ENCODE results near the gene WDFY4. TPM values are rescaled to one million over a fixed set of nuclear protein-coding genes. Genes with fewer than 3 reads are reported as not detected.

Gene WDFY4
- polyA plus RNA-seq, 1 donor (not counting 4 experiments of a cell fraction or from before 2014, with no cell fraction given): 0.04 TPM

- Histone ChIP-seq H4K20me1 (ENCODE audit: control insufficient read depth, extremely low read depth, insufficient read depth, low read length) (no peaks in the 10 kb centered on the region), H3K27ac (ENCODE audit: control insufficient read depth, insufficient read depth, low read length) (no peak overlapping the region), H3K4me2 (ENCODE audit: control insufficient read depth, extremely low read depth, insufficient read depth, low read depth, low read length) (no peak overlapping the region), H3K4me3 (ENCODE audit: control insufficient read depth in 2 of 3, extremely low read depth in 1 of 3, insufficient read depth in 2 of 3, low read depth in 1 of 3, low read length in 3 of 3) (no peak overlapping the region), H3K79me2 (ENCODE audit: control insufficient read depth, insufficient read depth, low read length) (no peaks in the 10 kb centered on the region), H3K9me3 (ENCODE audit: control insufficient read depth, low read depth, low read length) (no peaks in the 10 kb centered on the region), H3K9ac (ENCODE audit: control insufficient read depth, extremely low read depth, insufficient read depth, low read length) (no peak overlapping the region), H3K9me1 (ENCODE audit: control insufficient read depth, extremely low read depth, insufficient read depth, low read length) (no peaks in the 10 kb centered on the region), H2AFZ (ENCODE audit: control insufficient read depth, low read length) (no peak overlapping the region), H3K27me3 (ENCODE audit: control insufficient read depth, extremely low read depth, insufficient read depth, low read length) (peaks cover 4% of the 10 kb centered on the region), H3K4me1 (ENCODE audit: control insufficient read depth, extremely low read depth, insufficient read depth, low read length) (no peaks in the 10 kb centered on the region), H3K36me3 (ENCODE audit: control insufficient read depth in 2 of 2, extremely low read depth in 1 of 2, insufficient read depth in 2 of 2, low read length in 2 of 2) (no peaks in the 10 kb centered on the region)
- no peak for TF ChIP-seq CTCF (optimal IDR thresholded peaks at IDR 0.05 in 1 of 3, IDR thresholded peaks at IDR 0.05 in 1 of 3, conservative IDR thresholded peaks at IDR 0.05 in 1 of 3; ENCODE audit: extremely low read depth in 1 of 3, insufficient read depth in 2 of 3, low read length in 3 of 3)
- FAIRE-seq (no peak), DNase-seq (ENCODE audit: low read depth, low spot score) (no peak)
- dilution Hi-C loops (cut with MboI; ENCODE audit: extremely low pct_ligation_motif_present, low sequenced_read_pairs): no loop called here
Measured at GRCh38 chr10:48947690-48948469, 263.2 kb downstream of the WDFY4 start.

- DNase-seq (ENCODE audit: low read depth, low spot score) (no peak), FAIRE-seq (no peak)
- no peak overlapping the region for H3K27ac ChIP-seq (ENCODE audit: control insufficient read depth, insufficient read depth, low read length)
- H2AFZ ChIP-seq (ENCODE audit: control insufficient read depth, low read length): no peak overlapping the region
- no peaks in the 10 kb centered on the region for H3K4me1 ChIP-seq (ENCODE audit: control insufficient read depth, extremely low read depth, insufficient read depth, low read length)
- H3K4me3 ChIP-seq (ENCODE audit: control insufficient read depth in 2 of 3, extremely low read depth in 1 of 3, insufficient read depth in 2 of 3, low read depth in 1 of 3, low read length in 3 of 3): no peak overlapping the region
- no peaks in the 10 kb centered on the region for H3K9me1 ChIP-seq (ENCODE audit: control insufficient read depth, extremely low read depth, insufficient read depth, low read length)
- no peaks in the 10 kb centered on the region for H4K20me1 ChIP-seq (ENCODE audit: control insufficient read depth, extremely low read depth, insufficient read depth, low read length)
- no peak overlapping the region for H3K9ac ChIP-seq (ENCODE audit: control insufficient read depth, extremely low read depth, insufficient read depth, low read length)
- no peaks in the 10 kb centered on the region for H3K79me2 ChIP-seq (ENCODE audit: control insufficient read depth, insufficient read depth, low read length)
- no peaks in the 10 kb centered on the region for H3K9me3 ChIP-seq (ENCODE audit: control insufficient read depth, low read depth, low read length)
- no peak for TF ChIP-seq CTCF (optimal IDR thresholded peaks at IDR 0.05 in 1 of 3, IDR thresholded peaks at IDR 0.05 in 1 of 3, conservative IDR thresholded peaks at IDR 0.05 in 1 of 3; ENCODE audit: extremely low read depth in 1 of 3, insufficient read depth in 2 of 3, low read length in 3 of 3)
- TF ChIP-seq EZH2 (IDR thresholded peaks at IDR 0.05; ENCODE audit: low read length): no peak
- no peak overlapping the region for H3K4me2 ChIP-seq (ENCODE audit: control insufficient read depth, extremely low read depth, insufficient read depth, low read depth, low read length)
- peaks cover 4% of the 10 kb centered on the region for H3K27me3 ChIP-seq (ENCODE audit: control insufficient read depth, extremely low read depth, insufficient read depth, low read length)
- dilution Hi-C loops (cut with MboI; ENCODE audit: extremely low pct_ligation_motif_present, low sequenced_read_pairs): no loop called here
- H3K36me3 ChIP-seq (ENCODE audit: control insufficient read depth in 2 of 2, extremely low read depth in 1 of 2, insufficient read depth in 2 of 2, low read length in 2 of 2): no peaks in the 10 kb centered on the region
Measured at GRCh38 chr10:48948470-48949037, 263.9 kb downstream of the WDFY4 start.

All from keratinocyte (primary cell).